ENCODE results near the gene TTLL11.

The TTLL11 gene

DNA sequence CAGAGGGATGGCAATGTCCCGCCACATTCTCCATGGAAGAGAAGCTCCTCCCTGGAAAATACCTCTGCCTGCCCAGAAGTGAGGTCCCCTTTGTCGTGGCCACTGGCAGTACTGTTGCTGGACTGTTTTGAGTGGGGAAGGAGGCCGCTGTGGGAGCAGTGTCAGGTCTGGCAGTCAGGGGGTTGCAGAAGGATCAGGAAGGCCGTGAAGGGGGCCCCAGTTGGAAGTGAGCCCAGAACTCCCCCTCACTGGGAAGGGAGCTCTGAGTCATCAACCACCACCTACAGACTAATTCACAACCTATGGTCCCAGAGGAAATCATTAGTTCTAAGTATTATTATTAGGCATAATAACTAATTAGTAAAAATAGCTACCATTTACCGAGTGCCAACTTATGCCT lies 200.4 kb downstream of the TTLL11 start:
- DNase-seq, result no peak

DNA sequence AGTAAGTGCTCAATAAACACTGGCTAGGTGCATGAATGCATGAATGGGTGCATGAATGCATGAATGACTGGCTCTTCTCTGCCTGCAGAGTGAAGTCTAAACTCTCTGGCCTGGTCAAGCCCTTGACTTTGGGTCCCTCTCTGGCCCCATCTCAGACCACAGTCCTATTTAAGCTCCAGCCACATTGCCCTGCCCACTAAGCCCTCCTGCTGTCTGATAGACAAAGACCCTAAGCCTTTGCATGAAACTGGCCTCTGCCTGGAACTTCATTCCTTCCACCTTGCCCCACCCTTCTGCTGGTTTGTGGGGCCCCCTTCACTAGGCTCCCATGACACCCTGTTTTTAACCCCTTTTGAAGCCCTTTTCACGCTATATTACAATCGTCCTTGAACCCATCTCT lies 202.4 kb downstream of the TTLL11 start:
- no peak for DNase-seq

DNA sequence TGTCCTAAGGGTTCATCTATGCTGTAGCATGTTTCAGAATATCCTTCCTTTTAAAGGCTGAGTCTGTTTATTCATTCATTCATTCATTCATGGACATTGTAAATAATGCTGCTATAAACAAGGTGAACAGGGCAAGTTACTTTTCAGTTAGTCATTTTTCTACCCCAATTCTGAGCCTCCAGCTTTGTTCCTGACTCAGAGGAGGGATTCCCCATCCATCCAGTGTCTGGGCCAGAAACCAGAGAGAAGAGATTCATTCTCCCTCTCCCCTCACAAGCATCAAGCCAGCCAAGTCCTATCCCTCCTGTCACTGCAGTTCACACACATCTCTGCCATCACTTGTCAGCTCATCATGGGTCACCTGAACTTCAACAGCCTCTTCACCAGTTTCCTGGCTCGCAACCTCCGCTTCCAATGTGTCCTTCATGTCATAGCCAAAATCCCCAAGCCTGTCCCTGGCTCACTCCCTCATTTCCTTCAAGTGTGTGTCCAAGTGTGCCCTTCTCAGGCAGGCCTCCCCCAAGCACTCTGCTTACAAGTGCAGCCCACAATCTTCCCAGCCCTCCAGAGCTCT lies 203.0 kb downstream of the TTLL11 start:
- no peak for DNase-seq

DNA sequence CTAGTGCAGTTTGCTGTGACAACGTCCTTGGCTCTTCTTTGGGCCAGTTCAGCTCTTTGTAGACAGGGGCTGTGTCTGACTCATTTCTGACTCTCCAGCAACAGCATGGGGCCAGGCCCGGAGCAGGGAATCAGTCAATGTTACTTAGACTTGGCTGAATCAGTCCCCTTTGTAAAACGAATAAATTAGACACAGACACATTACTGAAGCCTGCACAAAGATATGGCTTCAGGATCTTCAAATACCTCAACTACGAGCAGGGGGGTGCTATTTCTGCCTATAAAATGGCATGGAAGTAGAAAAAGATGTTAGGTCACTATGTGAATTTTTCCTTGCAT lies 204.7 kb downstream of the TTLL11 start:
- no peak for DNase-seq

DNA sequence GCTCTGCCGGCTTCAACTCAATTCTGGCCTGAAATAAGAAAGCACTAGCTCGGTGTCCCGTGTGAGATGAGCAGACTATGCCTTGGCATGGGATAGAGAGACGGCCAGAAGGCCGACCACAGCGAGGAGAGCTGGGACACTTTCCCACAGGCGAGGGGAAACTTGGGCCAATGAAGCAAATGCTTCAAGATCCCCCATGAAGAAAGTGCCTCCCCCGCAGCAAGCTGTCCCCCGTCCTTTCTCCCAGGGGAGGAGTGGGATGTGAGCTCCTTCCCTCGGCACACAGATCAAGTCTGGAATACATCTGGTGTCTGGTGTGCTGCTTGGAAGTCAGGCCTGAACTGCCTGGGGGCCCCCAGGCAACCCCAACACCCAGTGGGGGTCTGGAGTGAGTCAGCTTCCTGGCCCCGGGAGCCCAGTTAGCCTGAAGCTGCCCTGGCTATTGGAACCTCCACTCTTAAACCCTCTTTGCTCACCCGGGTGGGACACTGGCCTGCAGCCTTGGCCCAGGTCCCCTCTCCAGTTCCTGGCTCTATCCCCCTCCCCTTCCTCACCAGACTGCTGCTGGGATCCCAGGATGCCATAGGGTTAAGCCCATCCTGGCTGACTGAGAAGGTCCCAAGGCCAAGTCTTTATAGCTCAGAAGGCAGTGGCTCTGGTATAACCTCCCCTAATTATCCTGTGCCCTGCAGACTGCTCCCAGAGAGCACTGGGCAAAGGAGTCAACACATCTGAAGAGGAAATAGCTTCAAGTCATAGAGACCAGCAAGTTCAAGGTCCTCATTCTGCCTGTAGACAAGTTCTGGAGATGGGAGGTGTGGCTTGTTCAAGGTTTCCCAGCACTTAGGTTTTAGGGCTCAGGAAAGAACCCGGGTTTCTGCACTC lies 205.3 kb downstream of the TTLL11 start:
- DNase-seq, result no peak

DNA sequence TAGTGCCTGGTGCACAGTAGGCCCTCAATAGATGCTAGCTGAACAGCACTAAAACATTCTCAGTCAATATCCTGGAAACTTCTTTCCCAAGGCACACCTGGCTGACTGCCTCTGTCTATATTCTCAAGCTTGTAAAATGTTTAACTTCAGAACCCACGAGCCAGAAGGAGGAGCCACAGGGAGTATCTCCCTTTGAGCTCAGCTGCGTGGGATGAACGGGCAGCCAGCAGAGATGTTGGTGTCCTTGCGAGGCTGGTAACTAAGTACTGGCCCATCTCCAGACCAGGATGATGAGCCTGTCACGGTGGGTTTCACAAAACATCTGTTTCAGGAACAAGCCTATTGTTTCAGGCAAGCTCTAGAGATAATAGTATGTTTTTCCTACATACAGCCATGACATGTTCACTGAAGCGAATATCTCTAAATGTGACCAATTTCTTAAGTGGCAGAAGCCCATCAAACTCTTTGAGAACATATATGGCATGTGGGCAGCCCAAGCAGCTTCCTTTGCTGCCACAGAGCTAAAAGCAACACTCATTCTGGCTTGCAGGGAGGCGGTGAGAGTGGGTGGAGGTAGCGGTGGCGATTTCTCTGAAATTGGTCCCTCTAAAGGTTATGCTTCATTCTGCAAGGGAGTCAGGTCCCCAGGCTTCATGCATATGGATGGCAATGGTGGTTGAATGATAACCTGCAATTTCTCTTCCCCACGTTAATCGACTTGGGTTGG lies 206.2 kb downstream of the TTLL11 start:
- DNase-seq, result no peak

DNA sequence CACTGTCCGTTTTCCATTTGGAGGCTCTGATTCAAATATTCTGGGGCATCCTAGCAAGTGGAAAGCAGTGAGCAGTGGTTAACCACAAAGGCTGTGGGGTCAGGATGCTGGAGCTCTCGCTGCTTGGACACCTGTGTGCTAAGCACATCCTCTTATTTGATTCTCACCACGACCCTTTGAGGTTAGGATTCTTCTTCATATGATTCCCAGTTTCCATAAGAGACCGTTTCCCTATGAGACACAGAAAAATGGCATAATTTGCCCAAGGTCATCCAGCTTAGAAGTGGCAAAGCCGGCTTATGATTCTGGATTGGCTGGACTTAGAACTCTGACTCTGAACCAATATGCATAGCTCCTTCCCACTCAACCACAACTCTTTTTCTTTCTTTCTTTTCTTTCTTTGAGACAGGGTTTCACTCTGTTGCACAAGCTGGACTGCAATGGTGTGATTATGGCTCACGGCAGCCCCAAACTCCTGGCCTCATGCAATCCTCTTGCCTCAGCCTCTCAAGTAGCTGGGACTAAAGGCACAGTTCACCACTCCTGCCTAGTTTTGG lies 207.7 kb downstream of the TTLL11 start:
- DNase-seq, result no peak

DNA sequence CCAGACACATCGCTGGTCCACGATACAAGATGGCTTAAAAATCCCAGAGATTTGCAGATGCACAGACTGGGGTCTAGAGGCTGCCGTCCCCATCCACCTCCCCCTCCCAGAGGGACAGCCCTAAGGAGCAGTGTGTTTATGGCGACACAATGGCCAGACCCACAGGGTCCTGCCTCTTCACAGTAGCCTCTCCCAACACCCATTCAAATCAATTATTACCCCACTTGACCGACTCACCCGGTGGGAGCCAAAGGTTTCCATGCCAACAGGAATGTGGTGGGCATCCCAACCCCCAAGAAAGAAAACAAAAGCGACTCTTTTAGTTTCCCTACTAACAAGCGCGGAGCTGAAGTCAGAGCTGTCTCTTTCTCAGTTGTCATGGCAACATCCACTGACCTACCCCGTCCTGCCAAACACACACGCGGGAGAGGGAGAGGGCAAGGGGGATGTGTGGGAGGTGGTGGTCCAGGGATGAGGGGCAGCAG lies 209.0 kb downstream of the TTLL11 start:
- no peak for DNase-seq

DNA sequence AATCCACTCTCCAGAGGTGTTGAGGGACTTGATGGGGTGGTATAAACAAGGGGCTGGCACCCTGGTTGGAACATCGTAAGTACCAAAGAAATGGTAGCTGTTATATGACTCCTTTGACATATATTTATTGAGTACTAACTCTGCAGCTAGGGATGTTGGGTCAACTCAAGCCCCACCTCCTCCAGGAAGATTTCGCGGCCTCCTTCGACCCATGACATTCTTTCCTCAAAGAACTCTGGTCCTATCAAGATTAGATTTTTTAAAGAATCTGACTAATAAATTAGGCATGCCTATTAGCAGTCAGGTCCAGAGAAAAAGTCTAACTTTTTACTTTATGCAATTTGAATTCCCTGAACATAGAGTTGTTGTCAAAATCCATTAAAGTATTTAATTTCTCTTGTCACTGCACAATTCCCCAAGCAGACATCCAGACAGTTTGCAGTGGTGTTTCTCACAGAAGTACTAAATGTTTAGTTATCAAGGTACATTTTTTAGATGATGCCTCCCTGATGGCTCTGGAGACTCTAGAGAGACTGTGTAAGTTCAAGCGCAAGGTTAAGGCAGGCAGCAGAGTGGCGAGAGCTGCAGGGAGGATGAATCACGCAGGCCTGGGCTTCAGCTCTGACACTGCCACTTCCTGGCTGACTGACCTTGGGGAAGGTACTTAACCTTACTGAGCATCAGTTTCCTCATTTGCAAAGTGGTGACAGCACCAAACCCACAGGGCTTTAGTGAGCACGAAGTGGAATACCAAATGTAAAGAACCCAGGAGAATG lies 209.6 kb downstream of the TTLL11 start:
- no peak for DNase-seq

DNA sequence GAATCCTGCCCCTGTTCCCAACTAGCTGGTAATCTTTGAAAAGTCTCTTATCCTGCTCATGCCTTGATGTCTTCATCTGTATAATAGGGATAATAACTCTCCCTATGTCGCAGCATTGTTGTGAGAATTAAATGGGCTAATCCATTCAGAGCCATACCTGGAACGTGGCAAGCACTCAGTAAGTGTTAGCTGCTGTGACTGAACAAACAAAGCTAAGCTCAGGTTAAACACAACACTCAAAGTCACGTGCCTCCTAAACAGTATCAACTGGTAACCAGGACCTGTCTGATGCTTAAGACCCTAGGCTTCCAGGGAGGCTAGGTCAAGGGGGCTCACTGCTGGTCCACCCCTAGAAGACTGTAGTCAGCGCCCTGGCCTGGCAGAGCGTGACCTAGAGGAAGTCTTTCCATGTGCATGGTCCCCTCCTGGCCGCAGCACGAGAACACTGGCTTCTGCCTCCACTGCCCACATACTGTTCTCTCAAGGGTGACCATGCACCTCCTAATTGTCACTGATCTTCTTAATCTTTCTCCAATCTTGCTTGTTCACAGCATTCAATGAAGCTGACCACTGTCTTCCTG lies 211.1 kb downstream of the TTLL11 start:
- no peak for DNase-seq

DNA sequence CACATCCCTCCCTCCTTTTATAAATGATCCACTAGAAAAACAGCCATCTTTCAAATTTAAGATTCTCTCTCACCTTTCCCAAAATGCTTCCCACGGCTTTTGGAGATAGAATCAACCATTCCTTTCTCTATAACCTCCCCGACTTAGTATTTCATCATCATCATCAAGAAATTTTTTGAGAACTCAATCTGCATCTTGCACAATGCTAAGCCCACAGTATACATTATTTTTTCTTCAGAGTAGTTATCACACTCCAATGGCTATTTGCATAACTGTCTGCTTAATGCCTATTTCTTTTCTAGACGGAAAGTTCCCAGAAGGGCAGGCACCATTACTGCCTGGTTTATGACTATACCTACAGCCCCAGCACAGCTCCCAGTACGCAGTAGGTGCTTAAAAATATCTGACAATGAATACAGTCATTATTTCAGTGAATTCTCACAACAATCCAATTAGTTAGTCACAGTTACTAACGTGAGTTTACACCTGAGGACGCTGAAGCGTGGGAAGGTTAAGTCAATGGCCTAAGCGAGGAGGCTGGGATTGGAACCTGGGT lies 212.7 kb downstream of the TTLL11 start:
- DNase-seq, result no peak

DNA sequence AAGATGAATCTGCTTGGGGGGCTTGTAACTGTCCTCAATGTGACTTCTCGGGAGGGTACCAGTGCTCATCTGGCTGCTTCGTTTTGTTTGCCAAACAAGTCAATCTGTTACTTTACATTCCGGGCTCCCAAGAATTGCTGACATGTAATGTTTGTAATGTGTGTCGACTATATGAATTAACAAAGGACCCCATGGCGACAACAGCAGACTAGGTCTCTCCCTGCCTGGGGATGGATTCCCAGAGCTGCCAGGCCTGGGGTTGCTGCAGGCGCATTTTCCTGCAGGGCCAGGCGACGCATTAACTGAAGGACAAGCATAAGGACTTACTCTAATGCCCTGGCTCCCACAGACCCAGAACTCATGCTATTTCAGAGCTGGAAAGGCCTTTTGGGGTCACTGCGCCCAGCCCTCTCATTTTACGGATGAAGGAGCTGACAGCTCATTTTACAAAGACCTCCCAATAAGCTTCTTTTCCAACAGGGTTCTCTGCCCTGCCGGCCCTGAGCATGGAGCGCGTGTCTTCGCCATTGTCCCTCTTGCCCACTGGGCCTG lies 214.8 kb downstream of the TTLL11 start:
- DNase-seq, result no peak

DNA sequence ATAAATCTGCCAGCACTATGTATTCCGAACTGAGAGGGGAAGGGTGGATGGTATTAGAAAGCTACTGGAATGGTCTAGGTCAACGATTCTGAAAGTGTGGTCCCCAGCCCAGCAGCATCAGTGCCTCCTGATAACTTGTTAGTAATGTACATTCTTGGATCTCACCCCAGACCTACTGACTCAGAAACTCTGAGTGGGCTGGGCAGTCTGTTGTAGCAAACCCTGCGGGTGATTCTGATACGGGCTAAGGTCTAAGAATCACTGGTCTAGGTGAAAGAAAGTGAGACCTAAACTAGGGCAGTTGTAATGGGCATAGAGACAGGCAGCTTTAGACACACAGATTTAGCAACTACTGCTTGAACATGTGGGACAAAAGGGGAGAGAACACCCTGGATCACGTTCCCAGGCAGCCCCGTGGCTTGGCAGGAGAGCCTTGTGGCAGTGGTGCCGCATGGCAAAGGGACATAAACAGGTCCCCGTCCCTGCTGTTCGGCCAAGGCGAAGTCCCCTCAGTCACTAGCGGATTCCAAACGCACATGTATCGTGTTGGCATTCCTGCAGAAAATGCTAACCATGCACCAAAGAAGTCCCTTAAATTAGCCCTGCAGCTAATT lies 216.3 kb downstream of the TTLL11 start:
- no peak for DNase-seq

DNA sequence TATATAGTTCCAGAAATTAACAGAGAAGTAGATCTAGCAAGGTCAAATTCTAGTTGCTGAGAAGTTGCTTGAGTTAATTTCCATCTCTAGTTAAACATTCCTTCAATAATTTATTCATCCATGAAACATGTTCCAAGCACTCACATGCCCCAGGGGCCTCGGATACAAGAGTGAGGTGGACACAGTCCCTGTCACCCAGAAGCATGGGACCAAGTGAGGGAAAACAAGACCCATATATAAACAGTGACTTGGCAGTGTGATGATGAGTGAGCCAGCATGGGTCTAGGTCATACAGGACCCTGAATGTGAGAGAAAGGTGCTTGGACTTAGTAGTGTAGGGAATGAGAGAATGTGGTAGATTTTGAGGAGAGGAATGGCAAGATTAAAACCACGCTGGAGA lies 216.9 kb downstream of the TTLL11 start:
- no peak for DNase-seq

DNA sequence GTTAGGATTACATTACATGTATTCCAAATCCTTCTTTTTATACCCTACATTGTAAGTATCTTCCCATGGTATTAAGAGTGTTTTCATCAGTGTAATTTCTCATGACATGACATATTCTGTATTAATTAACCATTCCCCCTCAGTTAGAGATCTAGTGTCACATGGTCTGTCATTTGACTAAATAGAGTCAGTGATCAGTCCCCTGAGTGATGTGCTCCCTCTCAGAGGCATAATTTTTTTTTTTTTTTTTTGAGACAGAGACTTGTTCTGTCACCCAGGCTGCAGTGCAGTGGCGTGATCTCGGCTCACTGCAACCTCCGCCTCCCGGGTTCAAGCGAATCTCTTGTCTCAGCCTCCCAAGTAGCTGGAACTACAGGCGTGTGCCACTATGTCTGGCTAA lies 218.6 kb downstream of the TTLL11 start:
- no peak for DNase-seq

DNA sequence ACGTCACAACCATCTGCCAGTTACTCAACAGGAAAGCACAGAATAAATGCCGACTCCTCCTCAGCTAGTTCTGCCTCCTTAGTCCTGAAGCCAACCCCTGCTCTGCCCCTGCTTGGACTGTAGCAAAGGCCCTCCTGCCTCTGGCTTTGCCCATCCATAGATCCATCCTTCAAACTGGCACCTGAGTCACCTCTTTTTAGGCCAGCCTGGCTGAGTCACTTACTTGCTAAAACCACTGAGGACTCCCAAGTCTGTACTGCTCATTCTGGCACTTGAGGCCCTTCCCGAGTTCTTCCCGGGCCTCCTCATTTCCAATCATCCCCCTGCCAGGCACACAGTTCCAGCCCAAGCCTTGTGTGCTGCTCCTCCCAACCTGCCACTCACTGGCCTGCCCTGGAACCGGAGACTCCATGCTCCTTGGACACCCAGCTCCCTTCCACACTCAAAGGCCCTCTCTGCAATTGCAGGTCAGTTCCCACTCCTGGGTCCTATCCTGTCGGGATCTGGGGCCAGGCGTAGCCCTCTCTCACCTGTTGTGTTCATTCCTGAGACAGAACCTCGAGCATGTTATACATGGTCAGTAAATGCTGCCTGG lies 221.6 kb downstream of the TTLL11 start:
- DNase-seq, result no peak

DNA sequence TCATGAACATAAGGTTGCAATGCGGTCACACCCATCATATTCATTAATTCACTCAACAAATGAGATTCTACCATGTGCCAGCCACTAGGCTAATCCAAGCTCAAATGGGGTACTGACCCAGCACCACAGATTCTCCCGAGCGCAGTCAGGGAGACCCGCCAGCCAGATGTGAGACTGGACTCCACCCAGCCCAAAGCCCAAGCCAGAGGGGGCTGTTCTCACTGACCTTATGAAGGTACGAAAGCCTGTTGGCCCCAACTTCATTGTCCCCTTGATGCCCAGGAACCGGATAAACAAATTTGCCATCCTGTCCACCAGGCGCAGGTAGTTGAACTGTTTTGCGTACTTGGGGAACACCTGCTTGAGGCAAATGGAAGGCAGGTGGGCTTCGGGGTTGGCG lies 222.8 kb downstream of the TTLL11 start:
- no peak for DNase-seq

DNA sequence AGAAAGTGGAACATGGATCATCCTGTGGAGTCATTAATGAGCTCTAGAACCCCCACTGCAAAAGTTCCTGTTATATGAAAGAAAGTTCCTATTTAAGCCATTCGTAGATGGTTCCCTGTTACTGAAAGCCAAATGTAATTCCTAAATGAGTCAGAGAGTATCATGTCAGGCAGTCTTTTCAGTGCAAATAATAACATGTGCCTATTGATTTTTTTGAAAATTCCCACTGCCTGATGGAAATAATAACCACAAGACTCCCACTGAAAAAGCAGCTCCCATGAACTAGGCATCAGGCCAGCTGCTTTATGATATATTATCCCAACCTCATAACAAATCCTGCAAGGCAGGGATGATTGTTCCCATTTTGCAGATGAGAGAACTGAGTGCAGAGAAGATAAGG lies 224.5 kb downstream of the TTLL11 start:
- no peak for DNase-seq

DNA sequence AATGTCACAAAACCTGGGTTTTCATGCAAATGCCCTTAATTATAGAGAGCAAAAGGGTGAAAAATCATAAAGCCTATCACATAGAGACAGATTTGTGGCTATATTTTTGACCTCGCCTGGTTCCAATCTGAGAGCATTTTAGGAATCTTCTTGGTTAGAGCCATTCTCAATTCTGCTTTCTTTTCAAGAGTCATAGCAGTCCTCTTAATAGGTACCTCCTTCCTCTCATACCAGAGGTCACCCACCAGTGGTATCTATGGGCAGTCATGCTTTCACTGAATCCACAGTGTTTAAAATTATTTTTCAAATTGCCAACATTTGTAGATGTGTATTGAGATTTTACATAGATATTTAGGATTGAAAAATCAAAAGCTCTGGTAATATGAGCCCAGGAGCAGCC lies 226.2 kb downstream of the TTLL11 start:
- no peak for DNase-seq

DNA sequence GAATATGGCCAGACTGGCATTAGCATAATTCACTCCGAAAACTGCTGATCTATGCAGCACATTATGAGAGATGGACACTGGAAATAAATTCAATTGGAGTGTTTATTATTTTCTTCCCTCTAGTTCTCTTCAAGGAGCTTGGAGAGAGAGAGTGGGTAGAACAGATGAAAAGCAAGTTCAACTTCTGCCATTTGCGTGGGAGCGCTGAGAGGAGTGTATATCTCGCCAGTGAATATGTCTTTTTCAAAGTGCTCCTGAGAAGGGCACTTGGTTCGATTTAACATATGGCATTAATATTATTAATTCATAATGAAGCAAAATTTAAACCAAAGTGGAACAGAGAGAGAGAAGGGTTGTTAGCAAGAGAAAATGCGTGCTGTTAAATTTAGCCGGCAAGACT lies 227.2 kb downstream of the TTLL11 start:
- DNase-seq, result no peak

DNA sequence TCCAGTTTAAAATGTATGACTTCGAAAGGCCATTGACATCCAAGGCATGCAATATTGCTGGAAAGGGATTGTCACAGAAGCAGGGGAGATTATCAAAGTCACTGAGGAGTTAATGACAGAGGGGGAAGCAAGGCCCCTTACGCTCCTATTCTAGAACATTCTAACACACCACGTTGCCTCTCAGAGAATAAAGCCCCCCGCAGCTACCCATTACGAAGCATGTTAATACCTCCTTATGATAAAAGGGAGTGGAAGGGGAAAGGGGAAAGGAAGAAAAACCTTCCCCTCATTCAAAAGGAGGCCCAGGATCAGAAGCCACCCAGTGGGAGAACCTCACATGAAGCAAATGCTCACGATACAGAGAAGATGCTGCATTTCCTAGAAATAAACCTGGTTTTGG lies 228.0 kb downstream of the TTLL11 start:
- DNase-seq, result no peak
